ENCODE results near the gene DNAH7. TPM values are rescaled to one million over a fixed set of nuclear protein-coding genes. Genes with fewer than 3 reads are reported as not detected.

Gene DNAH7
- total and polyA plus RNA-seq, 9 of the 15 experiments (the other 6 are each of a cell fraction or from before 2014, with no cell fraction given): 0.03 to 0.42 (median 0.18) TPM

DNA sequence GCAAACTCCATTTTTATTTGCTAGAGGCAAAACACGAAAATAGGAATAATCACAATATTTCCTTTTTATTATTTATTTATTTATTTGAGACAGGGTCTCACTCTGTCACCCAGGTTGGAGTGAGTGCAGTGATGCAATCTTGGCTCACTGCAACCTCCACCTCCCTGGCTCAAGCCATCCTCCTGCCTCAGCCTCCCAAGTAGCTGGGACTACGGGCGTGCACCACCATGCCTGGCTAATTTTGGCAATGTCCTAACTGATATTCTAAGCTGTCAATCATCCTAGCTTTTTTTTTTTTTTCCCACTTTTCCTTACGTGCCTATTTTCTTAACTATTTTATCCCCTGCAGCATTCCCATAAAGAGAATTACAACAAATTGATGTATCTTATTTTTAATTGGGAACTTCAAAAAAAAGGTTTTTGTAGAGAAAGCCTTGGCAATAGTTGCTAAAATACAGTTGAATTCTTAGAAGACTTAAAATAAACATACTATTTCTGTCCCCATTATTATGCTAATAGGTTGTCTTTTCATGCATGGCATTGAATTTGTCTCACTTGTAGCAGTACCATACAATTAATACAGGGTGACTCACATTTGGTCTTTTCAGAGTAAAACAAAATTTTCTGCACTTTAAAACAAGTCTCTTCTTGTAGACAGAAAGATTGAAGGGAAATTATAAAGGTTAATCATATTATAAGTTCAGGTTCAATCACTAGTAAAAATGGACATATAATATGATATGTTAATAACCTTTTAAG, 258.1 kb downstream of the DNAH7 start:
- Histone ChIP-seq H3K4me3 (no peak overlapping the region), H3K9me1 (ENCODE audit: control insufficient read depth, insufficient read depth, low read length) (no peaks in the 10 kb centered on the region), H3K36me3 (ENCODE audit: control insufficient read depth, insufficient read depth, low read length) (no peaks in the 10 kb centered on the region), H3K9me3 (replicated peaks; ENCODE audit: control insufficient read depth, insufficient read depth, low read depth, low read length) (no peaks in the 10 kb centered on the region), H3K4me2 (ENCODE audit: insufficient read depth, low read length) (no peak overlapping the region), H3K79me2 (ENCODE audit: control insufficient read depth, insufficient read depth, low read length) (no peaks in the 10 kb centered on the region), H3K27ac (ENCODE audit: extremely low read depth, low read depth, low read length) (no peak overlapping the region), H3K27me3 (ENCODE audit: control insufficient read depth in 2 of 2, insufficient read depth in 2 of 2, low read length in 2 of 2) (no peaks in the 10 kb centered on the region), H2AFZ (ENCODE audit: low read depth, low read length) (no peak overlapping the region), H4K20me1 (replicated peaks; ENCODE audit: control insufficient read depth, insufficient read depth, low read length) (no peaks in the 10 kb centered on the region), H3K9ac (ENCODE audit: insufficient read depth in 1 of 2, low read depth in 2 of 2, low read length in 2 of 2) (no peak overlapping the region), H3K4me1 (replicated peaks in 1 of 2; ENCODE audit: control insufficient read depth in 2 of 2, insufficient read depth in 2 of 2, low read length in 2 of 2) (no peaks in the 10 kb centered on the region)
- DNase-seq (ENCODE audit: extremely low read depth in 1 of 4, low spot score in 3 of 4): no peak
- CTCF ChIA-PET (ENCODE audit: low intra/inter-chr PET ratio): no interaction called here
- POLR2A ChIA-PET: no interaction called here
- intact Hi-C loops (cut with micrococcal nuclease) (no loop called here), in situ Hi-C loops (cut with MboI) (no loop called here)
- no peak for FAIRE-seq
- no TSS peak for BruUV-seq (replicated peaks)
- no peak for ATAC-seq
- no peak for TF ChIP-seq POU5F1 (IDR thresholded peaks at IDR 0.05; ENCODE audit: borderline replicate concordance, low read depth, low read length, partially characterized antibody)
- TF ChIP-seq, protein P1, sequence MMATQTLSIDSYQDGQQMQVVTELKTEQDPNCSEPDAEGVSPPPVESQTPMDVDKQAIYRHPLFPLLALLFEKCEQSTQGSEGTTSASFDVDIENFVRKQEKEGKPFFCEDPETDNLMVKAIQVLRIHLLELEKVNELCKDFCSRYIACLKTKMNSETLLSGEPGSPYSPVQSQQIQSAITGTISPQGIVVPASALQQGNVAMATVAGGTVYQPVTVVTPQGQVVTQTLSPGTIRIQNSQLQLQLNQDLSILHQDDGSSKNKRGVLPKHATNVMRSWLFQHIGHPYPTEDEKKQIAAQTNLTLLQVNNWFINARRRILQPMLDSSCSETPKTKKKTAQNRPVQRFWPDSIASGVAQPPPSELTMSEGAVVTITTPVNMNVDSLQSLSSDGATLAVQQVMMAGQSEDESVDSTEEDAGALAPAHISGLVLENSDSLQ (IDR thresholded peaks at IDR 0.05): peak; percentile 37; the same call in 1 of the 2 replicates
- WGBS (ENCODE audit: insufficient coverage, low coverage, missing lambda C conversion rate): 45% methylated on average over 3 of the region's 4 CpGs

DNA sequence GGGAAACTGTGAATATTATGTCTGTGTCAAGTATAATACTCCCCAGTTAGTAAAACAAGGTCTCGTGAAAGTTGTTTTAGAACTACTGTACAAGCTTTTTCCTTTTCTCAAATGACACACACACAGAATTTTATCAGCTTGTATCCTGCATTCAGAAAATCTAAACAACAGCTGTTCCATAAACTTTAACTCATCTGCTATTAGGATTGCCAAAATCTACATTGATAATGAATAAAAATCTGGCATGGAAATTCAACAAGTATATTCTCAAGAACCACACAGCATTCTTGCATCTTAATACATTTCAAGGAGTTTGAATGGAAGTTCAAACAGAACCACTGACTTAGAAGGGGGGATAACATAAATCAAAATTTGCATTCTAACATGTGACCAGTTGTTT, 260.4 kb downstream of the DNAH7 start:
- no peak for ATAC-seq
- Histone ChIP-seq H3K9ac (ENCODE audit: insufficient read depth in 1 of 2, low read depth in 2 of 2, low read length in 2 of 2) (no peak overlapping the region), H3K4me2 (ENCODE audit: insufficient read depth, low read length) (no peak overlapping the region), H3K9me3 (replicated peaks; ENCODE audit: control insufficient read depth, insufficient read depth, low read depth, low read length) (no peaks in the 10 kb centered on the region), H3K27me3 (ENCODE audit: control insufficient read depth in 2 of 2, insufficient read depth in 2 of 2, low read length in 2 of 2) (no peaks in the 10 kb centered on the region), H3K4me1 (replicated peaks in 1 of 2; ENCODE audit: control insufficient read depth in 2 of 2, insufficient read depth in 2 of 2, low read length in 2 of 2) (no peaks in the 10 kb centered on the region), H3K4me3 (no peak overlapping the region), H3K9me1 (ENCODE audit: control insufficient read depth, insufficient read depth, low read length) (no peaks in the 10 kb centered on the region), H3K27ac (ENCODE audit: extremely low read depth, low read depth, low read length) (no peak overlapping the region), H3K36me3 (ENCODE audit: control insufficient read depth, insufficient read depth, low read length) (no peaks in the 10 kb centered on the region), H2AFZ (ENCODE audit: low read depth, low read length) (no peak overlapping the region), H3K79me2 (ENCODE audit: control insufficient read depth, insufficient read depth, low read length) (no peaks in the 10 kb centered on the region), H4K20me1 (replicated peaks; ENCODE audit: control insufficient read depth, insufficient read depth, low read length) (no peaks in the 10 kb centered on the region)
- no TSS peak for BruUV-seq (replicated peaks)
- POLR2A ChIA-PET: no interaction called here
- CTCF ChIA-PET (ENCODE audit: low intra/inter-chr PET ratio): no interaction called here
- in situ Hi-C loops (cut with MboI): no loop called here
- whole genome bisulfite sequencing (ENCODE audit: insufficient coverage, low coverage, missing lambda C conversion rate): 27% methylated on average over 1 of the region's 1 CpG
- no peak for FAIRE-seq
- no peak for DNase-seq (ENCODE audit: extremely low read depth in 1 of 4, low spot score in 3 of 4)
- no peak for TF ChIP-seq ADNP (tag; IDR thresholded peaks at IDR 0.05)
- no peak for TF ChIP-seq HNRNPLL (IDR thresholded peaks at IDR 0.05; ENCODE audit: low read depth, low read length, poor library complexity, severe bottlenecking)
- TF ChIP-seq RBM22 (IDR thresholded peaks at IDR 0.05; ENCODE audit: low read depth, low read length, poor library complexity, severe bottlenecking): no peak
- TF ChIP-seq NFXL1 (CRISPR knock-in tag; IDR thresholded peaks at IDR 0.05): no peak
- intact Hi-C loops (cut with micrococcal nuclease): no loop called here

All from K562 (cell line).